ENCODE data around the gene SF3B2. TPM values are rescaled to one million over a fixed set of nuclear protein-coding genes. Genes with fewer than 3 reads are reported as not detected.

The SF3B2 gene
- polyA plus RNA-seq, 3 donors, result 32.1 to 107 (median 52.6) TPM

DNA sequence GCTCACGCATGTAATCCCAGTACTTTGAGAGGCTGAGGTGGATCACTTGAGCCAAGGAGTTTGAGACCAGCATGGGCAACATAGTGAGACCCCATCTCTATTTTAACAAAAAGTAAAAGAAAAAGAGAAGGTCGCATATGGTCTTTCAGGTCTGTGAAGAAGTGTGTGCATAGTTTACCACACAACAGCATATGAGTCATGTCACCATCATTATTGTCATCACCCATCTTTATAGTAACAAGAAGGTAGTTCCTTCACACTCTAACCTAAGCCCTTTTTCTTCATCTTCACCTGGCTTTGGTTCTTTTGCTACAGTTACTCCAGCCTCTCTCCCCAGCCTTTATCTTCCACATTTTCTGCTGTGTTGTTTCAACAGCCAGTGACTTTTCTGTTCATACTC lies 57.1 kb downstream of the SF3B2 start:
- no peaks in the 10 kb centered on the region for H3K9me3 Mint-ChIP-seq
- Histone ChIP-seq H3K27ac (ENCODE audit: low read depth in 1 of 2, low read length in 2 of 2) (no peak overlapping the region), H3K36me3 (replicated peaks in 1 of 2; ENCODE audit: control insufficient read depth in 1 of 2, insufficient read depth in 2 of 2, low read length in 2 of 2) (no peaks in the 10 kb centered on the region), H3K27me3 (ENCODE audit: control insufficient read depth in 2 of 2, insufficient read depth in 2 of 2, low read length in 2 of 2) (no peaks in the 10 kb centered on the region), H4K20me1 (ENCODE audit: insufficient read depth, low read length) (peaks cover 57% of the 10 kb centered on the region), H3K4me1 (ENCODE audit: control insufficient read depth in 1 of 2, insufficient read depth in 2 of 2, low read length in 2 of 2) (peaks cover 45 to 49% of the 10 kb centered on the region in 2 donors), H3K9me3 (replicated peaks in 1 of 2; ENCODE audit: control insufficient read depth in 1 of 2, insufficient read depth in 1 of 2, low read length in 2 of 2) (no peaks in the 10 kb centered on the region), H3K4me3 (replicated peaks in 1 of 3; ENCODE audit: low read depth in 2 of 3, low read length in 3 of 3) (no peak overlapping the region), H3K79me2 (ENCODE audit: insufficient read depth, low read length) (peaks cover 33% of the 10 kb centered on the region), H2AFZ (ENCODE audit: insufficient read depth, low read depth, low read length, poor library complexity, severe bottlenecking) (no peak overlapping the region), H3K4me2 (replicated peaks; ENCODE audit: extremely low read depth, low read length, poor library complexity, severe bottlenecking) (no peak overlapping the region), H3K9ac (ENCODE audit: insufficient read depth, low read length, poor library complexity, severe bottlenecking) (no peak overlapping the region)
- H3K4me1 Mint-ChIP-seq, result peaks cover 57% of the 10 kb centered on the region
- H3K4me3 Mint-ChIP-seq, result no peak overlapping the region
- H3K36me3 Mint-ChIP-seq, result peaks cover 4 to 28% of the 10 kb centered on the region in 2 donors
- H3K27ac Mint-ChIP-seq, result peak overlapping the region in 1 of 7 donors; percentile 7
- DNase-seq, result no peak
- peaks cover 0 to 6% (median 3%) of the 10 kb centered on the region in 3 donors for H3K27me3 Mint-ChIP-seq (ENCODE audit: low read depth in 3 of 3)
- TF ChIP-seq, protein P1, sequence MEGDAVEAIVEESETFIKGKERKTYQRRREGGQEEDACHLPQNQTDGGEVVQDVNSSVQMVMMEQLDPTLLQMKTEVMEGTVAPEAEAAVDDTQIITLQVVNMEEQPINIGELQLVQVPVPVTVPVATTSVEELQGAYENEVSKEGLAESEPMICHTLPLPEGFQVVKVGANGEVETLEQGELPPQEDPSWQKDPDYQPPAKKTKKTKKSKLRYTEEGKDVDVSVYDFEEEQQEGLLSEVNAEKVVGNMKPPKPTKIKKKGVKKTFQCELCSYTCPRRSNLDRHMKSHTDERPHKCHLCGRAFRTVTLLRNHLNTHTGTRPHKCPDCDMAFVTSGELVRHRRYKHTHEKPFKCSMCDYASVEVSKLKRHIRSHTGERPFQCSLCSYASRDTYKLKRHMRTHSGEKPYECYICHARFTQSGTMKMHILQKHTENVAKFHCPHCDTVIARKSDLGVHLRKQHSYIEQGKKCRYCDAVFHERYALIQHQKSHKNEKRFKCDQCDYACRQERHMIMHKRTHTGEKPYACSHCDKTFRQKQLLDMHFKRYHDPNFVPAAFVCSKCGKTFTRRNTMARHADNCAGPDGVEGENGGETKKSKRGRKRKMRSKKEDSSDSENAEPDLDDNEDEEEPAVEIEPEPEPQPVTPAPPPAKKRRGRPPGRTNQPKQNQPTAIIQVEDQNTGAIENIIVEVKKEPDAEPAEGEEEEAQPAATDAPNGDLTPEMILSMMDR (IDR thresholded peaks at IDR 0.05), result no peak
- no CpG with 5 or more reads among the region's 2 CpGs for WGBS (ENCODE audit: insufficient coverage)
- intact Hi-C loops (cut with micrococcal nuclease), result no loop called here

DNA sequence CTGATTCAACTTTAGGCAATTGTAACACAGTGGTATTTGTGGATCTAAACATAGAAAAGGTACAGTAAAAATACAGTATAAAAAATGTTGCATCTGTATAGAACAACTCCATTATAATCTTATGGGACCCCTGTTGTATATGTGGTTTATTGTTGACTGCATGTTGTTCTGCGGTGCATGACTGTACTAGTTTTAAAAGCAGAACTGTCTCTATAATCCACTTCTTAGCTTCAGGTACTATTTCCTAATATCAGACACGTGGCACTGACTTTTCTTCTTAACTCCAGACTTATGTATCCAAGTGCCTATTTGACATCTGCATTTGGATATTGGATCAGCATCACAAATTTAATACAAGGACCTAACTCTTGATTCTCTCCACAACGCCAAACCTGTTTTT lies 59.0 kb downstream of the SF3B2 start:
- no peak overlapping the region for H2AFZ ChIP-seq (ENCODE audit: insufficient read depth, low read depth, low read length, poor library complexity, severe bottlenecking)
- no peak overlapping the region for H3K27ac ChIP-seq (ENCODE audit: low read depth in 1 of 2, low read length in 2 of 2)
- H3K27me3 ChIP-seq (ENCODE audit: control insufficient read depth in 2 of 2, insufficient read depth in 2 of 2, low read length in 2 of 2), result no peaks in the 10 kb centered on the region
- H3K4me1 ChIP-seq (ENCODE audit: control insufficient read depth in 1 of 2, insufficient read depth in 2 of 2, low read length in 2 of 2), result peaks cover 61 to 66% of the 10 kb centered on the region in 2 donors
- Mint-ChIP-seq H3K9me3 (no peaks in the 10 kb centered on the region), H3K27ac (peak overlapping the region in 4 of 7 donors; percentile 32 to 78 (median 54)), H3K36me3 (peaks cover under 1 to 26% of the 10 kb centered on the region in 2 donors), H3K27me3 (ENCODE audit: low read depth in 3 of 3) (peaks cover 0 to 6% (median 3%) of the 10 kb centered on the region in 3 donors), H3K4me1 (peaks cover 70% of the 10 kb centered on the region), H3K4me3 (peak overlapping the region in 1 of 2 donors; percentile 63)
- WGBS (ENCODE audit: insufficient coverage), result 42% methylated on average over 2 of the region's 3 CpGs
- H3K79me2 ChIP-seq (ENCODE audit: insufficient read depth, low read length), result peaks cover 39% of the 10 kb centered on the region
- H3K4me3 ChIP-seq (replicated peaks in 1 of 3; ENCODE audit: low read depth in 2 of 3, low read length in 3 of 3), result no peak overlapping the region
- TF ChIP-seq, protein P1 (IDR thresholded peaks at IDR 0.05), result no peak
- H3K9me3 ChIP-seq (replicated peaks in 1 of 2; ENCODE audit: control insufficient read depth in 1 of 2, insufficient read depth in 1 of 2, low read length in 2 of 2), result no peaks in the 10 kb centered on the region
- no peak overlapping the region for H3K4me2 ChIP-seq (replicated peaks; ENCODE audit: extremely low read depth, low read length, poor library complexity, severe bottlenecking)
- no peak overlapping the region for H3K9ac ChIP-seq (ENCODE audit: insufficient read depth, low read length, poor library complexity, severe bottlenecking)
- peak; percentile 27 to 49 (median 47) for DNase-seq
- intact Hi-C loops (cut with micrococcal nuclease), result loop anchor here in 1 of 2 donors (5.0 kb wide), 1 partner anchor 39 kb away; the partner anchor contains the start of gene PACS1
- peaks cover 62% of the 10 kb centered on the region for H4K20me1 ChIP-seq (ENCODE audit: insufficient read depth, low read length)
- H3K36me3 ChIP-seq (replicated peaks in 1 of 2; ENCODE audit: control insufficient read depth in 1 of 2, insufficient read depth in 2 of 2, low read length in 2 of 2), result no peaks in the 10 kb centered on the region

Measured in CD14-positive monocyte (primary cell).